HG03108 (cell line): ENCODE measurements around the gene AK1.

Source experiments
- ATAC-seq: cut with Tn5 transposase; IDR thresholded peaks from one replicate; pipeline ENCODE4 v1.9.1; 2021; ENCODE audit warnings: moderate library complexity; ENCODE audit not compliant: unreplicated experiment

The AK1 gene

DNA sequence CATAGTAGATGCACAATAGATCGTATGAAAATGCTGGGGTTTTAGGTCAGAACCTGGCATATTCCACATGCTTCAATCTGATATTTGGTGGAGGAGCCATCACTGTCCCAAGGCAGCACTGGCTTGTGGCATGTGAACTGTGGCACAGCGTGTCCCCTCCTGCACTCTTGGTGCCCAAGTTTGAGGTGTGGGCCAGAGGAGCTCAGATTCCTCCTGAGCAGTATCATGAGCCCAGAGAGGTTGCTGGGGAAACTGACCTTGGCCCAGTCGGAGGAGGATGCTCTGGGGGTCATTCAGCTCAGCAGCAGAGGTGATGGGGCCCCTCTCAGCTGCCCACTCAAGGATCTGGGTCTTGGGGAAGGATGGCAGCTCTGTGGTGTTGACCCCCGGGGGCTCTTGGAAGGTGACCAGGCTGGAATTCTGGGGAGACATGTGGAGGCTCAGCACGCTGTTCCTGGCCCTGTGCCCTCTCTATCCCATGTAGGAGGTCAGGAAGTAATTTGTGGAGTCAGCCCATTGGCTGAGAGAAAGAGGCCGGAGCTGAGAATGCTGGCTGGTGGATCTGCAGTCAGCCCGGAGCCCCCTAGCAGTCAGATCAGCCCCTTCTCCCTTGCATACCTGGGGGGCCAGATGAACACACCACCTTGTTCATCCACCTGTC is 51.1 kb downstream of the AK1 start:
- ATAC-seq: no peak

DNA sequence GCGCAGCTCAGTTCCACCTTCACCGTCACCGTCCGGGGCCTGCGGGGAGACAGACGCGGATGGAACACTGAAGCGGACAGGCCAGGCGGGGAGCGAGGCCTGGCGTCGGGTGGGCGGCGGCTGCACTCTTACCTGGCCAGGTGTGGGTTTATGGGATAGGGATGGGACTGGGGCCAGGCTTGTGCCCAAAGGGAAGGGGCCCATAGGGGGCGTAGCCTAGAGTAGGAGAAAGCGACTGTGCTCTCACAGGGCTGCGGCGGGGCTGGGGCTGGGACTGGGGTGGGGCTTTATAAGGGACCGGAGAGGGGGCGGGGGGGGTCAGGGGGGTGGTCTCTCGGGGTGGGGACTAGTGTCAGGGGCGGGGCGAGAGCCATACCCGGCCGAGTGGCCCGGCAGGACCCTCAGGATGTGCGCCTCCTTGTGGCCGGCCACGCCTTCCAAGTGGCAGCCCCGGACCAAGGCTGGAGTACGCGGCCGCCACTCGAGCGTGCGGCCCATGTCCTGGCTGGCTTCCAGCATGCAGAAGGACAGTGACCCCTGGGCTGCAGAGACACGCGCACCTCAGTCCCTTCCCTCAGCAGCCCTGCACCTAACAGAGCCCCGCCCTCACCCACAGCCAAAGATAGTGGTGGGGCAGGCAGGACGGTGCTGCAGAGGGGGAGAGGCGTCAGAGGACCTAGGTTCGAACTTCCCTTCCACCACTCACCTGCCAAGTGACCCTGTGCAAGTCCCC is 52.0 kb downstream of the AK1 start:
- ATAC-seq: no peak

DNA sequence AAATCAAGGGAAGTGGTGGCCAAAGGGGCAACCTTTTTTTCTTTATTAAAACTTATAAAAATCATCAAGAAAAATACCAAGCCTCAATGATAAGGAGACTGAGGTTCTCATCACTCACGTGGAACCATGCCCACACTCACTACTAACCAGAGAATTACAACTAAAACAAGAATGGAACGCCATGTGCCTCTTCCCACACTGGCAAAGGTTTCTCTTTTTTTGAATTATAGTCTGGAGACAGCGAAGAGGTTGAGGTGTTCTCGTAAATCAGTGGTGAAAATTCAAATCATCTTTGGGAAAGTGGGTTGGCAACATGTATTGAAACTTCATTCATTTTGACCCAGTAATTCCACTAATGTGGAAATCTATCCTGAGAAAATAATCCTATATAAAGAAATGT is 55.4 kb downstream of the AK1 start:
- ATAC-seq: no peak

DNA sequence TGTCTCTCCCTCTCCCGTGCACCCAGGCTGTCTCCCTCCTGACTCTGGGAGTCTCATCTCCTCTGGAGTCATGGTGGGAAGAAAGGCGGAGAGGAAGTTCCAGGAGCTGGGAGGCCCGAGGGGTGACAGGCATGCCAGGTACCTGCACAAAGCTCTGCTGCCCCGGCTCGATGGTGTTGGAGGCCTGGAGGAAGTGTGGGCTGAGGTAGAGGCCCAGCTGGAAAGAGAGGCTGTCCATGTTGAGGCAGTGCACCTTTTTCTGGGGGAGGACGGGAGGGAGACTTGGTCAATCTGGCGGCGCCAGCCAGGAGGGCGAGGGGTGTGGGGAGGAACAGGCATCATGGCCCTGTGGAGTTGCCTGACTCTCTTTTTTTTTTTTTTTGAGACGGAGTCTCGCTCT is 58.9 kb downstream of the AK1 start:
- no peak for ATAC-seq

DNA sequence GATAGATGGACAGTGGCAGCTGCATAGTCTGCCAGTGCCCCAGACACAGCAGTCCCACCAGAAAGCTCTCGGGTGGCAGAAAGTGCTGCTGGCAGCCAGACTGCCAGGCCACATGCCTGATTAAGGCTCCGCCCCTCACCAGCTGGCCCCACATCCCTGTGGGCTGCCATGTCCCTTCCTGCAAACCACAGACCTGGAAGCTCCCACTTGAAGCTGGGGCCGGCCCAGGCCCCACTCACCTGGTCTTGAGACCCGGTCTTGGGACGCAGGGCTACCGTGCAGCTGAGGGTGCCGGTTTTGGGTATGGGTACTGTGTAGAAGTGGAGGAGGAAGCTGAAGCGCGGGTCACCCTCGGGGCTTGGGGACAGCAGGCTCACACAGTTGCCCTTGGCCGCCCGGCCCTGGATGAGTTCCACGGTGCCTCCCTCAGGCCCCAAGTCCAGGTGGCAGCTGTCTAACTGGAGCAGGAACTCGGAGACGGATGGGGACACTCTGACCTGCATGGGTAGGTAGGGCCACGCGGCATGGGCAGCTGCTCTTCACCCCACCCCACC is 59.5 kb downstream of the AK1 start:
- no peak for ATAC-seq

DNA sequence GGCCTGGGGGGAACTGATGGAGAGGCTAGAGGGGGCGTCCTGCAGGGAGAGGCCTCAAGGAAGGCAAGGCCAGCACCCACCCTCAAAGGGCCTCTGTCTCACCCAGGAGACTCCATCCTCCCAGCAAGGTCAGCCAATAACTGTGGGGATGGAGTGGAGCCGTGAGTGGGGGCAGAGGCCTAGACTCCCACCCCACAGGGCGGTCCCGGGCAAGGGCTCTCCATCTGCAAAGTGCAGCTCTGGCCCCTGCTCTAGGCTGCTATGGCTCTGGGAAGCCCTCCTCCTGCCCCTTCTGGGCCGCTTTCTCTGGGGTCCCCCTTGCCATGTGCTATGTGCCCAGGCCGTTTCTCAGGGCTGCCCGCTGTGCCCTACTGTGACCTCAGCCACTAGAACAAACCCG is 60.7 kb downstream of the AK1 start:
- ATAC-seq: no peak
